IPS DF 4.7 (cell line): Measurements from ENCODE around the gene IFNGR2.
"Not testable (repeated sequence)": the region's sequence is repeated elsewhere in the genome, so short reads cannot be mapped to it uniquely, and the experiment has no call there.

Source experiments
- DNase-seq: peaks from one replicate; pipeline ENCODE4 v3.0.0-alpha.2; 2013; ENCODE audit warnings: low spot score; ENCODE audit errors: extremely low read depth

IFNGR2 gene

GRCh38 chr21:33375101-33375644 is 28.0 kb upstream of the IFNGR2 start:
- no peak for DNase-seq

GRCh38 chr21:33377221-33377920 is 25.8 kb upstream of the IFNGR2 start:
- no peak for DNase-seq

DNA sequence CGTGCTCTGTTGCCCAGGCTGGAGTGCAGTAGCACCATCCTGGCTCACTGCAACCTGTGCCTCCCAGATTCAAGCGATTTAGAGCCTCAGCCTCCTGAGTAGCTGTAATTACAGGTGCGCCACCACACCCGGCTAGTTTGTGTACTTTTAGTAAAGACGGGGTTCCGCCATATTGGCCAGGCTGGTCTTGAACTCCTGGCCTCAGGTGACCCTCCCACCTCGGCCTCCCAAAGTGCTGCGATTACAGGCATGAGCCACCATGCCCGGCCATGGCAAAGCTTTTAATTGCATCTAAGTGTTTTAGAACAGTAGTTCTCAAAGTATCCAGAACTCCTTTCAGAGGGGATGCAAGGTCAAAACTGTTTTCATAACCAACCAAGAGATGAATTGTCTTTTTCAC is 25.1 kb upstream of the IFNGR2 start:
- DNase-seq: no peak

DNA sequence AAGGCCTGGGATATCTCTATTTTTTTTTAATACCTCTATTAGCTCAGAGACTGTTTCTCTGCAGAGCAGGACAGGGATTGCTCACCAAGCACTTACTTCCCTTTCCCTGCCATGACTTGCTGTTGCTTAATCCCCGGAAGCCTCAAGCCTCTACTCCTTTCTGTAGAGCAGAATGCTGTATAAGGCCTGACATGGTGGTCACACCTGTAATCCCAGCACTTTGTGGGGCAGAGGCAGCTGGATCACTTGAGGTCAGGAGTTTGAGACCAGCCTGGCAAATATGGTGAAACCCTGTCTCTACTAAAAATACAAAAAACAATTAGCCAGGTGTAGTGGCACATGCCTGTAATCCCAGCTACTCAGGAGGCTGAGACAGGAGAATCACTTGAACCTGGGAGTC is 23.3 kb upstream of the IFNGR2 start:
- not testable (repeated sequence) for DNase-seq

DNA sequence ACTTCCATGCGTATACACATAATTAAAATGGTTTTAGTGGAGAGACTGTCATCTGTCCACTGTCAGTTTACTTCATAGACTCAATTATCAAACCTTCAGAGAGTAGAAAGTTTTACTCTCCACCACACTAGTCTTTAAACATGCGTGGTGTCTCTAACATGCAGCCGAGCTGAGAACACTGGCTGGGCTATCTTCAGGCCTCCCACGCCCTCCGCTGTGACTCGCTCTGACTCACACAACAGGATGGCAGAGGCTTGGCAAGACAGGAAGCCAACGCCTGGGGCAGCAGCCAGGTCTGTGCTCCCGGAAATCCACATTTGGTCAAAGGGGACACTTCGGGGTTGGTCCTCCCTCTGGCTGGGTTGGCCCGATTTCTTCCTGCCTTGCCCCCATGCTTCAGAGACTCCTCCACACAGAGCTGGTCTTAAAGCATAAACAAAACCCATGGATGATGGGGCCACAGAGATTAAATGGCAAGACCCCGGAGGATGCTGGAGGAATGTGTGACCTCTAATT is 22.7 kb upstream of the IFNGR2 start:
- DNase-seq: no peak

DNA sequence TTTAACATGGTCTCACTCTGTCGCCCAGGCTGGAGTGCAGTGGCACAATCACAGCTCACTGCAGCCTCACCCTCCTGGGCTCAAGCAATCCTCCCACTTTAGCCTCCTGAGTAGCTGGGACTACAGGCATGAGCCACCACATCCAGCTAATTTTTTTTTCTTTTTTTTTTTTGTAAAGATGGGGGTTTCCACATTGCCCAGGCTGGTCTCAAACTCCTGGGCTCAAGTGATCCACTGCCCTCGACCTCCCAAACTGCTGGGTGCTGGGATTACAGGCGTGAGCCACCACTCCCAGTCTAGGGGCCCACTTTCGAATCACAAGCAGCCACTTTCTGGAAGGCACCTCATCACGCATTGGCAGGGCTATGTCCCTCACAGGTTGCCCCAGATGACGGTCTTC is 21.8 kb upstream of the IFNGR2 start:
- not testable (repeated sequence) for DNase-seq

GRCh38 chr21:33383056-33383888 is 19.9 kb upstream of the IFNGR2 start:
- DNase-seq: no peak

DNA sequence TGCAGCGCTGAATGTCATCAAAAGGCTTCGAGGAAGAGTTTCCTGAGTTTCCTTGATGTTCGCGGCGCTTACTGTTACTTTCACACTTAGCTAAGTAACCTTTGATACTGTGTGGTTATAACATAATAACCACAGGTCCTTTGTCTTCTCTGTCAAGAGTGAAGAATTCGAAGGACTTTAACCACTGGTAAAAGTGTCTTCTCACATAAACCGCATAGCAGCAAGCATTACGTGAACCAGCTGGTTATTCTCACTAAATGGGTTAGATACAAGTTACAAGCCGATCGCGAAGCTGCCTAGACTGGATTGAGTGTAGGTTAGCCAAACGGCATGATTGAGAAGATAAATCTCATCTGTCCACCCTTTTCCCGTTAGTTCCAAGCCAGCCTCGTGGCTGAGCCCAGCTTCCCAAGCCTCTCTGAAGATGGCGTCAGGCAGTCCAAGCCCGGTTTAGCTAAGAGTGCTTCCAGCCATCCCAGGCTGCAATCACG is 18.3 kb upstream of the IFNGR2 start:
- DNase-seq: no peak

DNA sequence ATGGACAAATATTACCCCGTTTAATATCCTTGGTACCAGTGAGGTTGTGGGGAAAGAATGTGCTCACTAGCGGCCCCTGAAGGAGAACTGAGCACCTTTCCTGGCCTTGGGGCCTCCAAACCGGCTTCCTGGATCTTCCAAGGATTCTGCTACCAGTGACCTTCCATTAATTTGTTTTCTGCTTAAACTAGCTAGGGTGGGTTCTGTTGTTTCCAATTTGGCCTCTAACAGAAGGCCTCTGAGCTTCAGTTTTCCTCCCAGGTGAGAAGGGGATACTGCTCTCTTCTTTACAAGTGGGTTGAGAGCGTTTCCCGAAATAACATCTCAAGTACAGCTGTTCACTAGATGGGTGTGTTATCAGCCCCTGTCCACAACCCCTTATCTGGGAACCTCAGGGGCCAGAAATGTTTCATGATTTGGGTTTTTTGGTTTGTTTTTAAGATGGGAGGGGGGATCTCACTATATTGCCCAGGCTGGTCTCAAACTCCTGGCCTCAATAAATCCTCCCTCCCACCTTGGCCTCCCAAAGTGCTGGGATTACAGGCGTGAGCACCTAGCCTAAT is 16.9 kb upstream of the IFNGR2 start:
- DNase-seq: no peak

- DNase-seq: no peak
These were observed 15.9 kb upstream of the IFNGR2 start for GRCh38 chr21:33387294-33387693.

GRCh38 chr21:33388188-33388587 is 15.0 kb upstream of the IFNGR2 start:
- DNase-seq: no peak

- DNase-seq: no peak
These were observed 12.7 kb upstream of the IFNGR2 start for GRCh38 chr21:33390479-33390878.

DNA sequence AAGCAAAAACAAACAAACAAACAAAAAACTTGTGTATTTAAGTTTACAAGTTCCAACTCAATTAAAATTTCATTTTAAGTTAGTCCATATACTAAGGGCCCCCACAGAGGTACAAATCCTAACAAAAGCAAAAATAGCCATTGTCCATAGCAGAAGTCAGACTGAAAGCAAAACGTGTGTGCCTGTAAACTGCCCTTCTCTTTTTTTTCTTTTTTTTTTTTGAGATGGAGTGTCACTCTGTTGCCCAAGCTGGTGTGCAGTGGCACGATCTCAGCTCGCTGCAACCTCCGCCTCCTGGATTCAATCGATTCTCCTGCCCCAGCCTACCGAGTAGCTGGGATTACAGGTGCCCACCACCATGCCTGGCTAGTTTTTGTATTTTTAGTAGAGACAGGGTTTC is 11.6 kb upstream of the IFNGR2 start:
- DNase-seq: no peak

- DNase-seq: no peak
These were observed 10.8 kb upstream of the IFNGR2 start for GRCh38 chr21:33392284-33392985.

DNA sequence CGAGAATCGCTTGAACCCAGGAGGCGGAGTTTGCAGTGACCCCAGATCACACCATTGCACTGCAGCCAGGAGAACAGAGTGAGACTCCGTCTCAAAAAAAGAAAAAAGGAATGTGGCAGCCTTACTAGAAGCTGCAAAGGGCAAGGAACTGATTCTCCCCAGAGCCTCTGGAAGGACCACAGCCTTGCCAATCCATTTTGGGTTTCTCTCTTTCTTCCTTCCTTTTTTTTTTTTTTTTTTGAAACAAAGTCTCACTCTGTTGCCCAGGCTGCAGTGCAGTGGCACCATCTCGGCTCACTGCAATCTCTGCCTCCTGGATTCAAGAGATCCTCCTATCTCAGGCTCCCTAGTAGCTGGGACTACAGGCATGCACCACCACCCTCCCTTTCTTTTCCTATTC is 9.9 kb upstream of the IFNGR2 start:
- DNase-seq: no peak

DNA sequence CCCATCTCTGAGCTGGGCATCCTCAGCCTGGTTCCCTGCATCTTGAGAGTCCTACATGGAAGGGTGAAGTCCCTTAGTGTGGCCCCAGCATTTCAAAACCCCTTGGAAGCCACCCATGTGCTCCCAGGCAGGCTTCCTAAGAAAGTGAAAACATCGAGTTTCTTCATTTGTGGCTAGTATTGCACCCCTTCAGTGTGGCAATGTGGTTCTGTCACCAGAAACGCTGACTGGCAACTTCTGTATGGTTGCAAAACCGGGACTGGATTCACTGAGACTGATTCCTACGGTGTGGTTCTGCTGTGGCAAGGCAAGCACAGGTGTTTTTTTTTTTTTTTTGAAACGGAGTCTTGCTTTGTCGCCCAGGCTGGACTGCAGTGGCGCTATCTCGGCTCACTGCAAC is 9.0 kb upstream of the IFNGR2 start:
- no peak for DNase-seq

- DNase-seq: no peak
These were observed 7.3 kb upstream of the IFNGR2 start for GRCh38 chr21:33395891-33396331.

- no peak for DNase-seq
These were observed 6.8 kb upstream of the IFNGR2 start for GRCh38 chr21:33396436-33396835.

- no peak for DNase-seq
These were observed 6.3 kb upstream of the IFNGR2 start for GRCh38 chr21:33396951-33397350.

GRCh38 chr21:33397717-33398116 is 5.5 kb upstream of the IFNGR2 start:
- DNase-seq: no peak

DNA sequence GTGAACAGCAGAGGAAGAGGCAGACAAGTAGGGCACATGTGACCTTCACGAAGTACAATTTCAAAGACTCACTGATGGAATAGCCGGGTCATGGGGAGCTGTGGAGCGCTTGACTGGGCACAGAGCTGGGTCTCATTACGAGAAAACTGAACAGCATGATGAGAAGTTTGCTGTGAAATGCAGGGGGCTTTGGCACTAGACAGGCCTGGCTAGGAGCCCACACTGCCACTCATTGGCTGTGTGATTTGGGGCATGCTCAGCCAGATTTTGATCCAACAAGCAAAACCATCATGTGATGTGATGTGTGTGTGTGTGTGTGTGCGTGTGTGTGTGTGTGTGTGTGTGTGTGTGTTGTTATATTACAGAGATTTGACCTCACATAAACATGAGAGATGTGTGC is 4.9 kb upstream of the IFNGR2 start:
- DNase-seq: no peak
